Esophagus muscularis mucosa (tissue), 4 donors: ENCODE results near the gene TFF1. TPM values are rescaled to one million over a fixed set of nuclear protein-coding genes. Genes with fewer than 3 reads are reported as not detected.

Source experiments
- DNase-seq: peaks from one replicate; pipeline ENCODE4 v3.0.0-alpha.2; 2017; ENCODE audit errors: extremely low spot score
- H3K27ac ChIP-seq, 4 donors: fragments of 200-600 bp; sonication (generic); replicated peaks in 1 of 4; 1 replicate in 3 of 4; 2 replicates in 1 of 4; pipeline ENCODE4 v1.5.1; 2016 to 2019; ENCODE audit warnings: mild to moderate bottlenecking in 1 of 4
- H3K27me3 ChIP-seq, 4 donors: fragments of 200-600 bp; sonication (generic); one replicate each; pipeline versions ENCODE4 v1.5.1 to v1.6.0; 2016 to 2019
- H3K36me3 ChIP-seq, 4 donors: fragments of 200-600 bp; sonication (generic); one replicate each; pipeline ENCODE4 v1.5.1; 2016 to 2019
- H3K4me1 ChIP-seq, 4 donors: fragments of 200-600 bp; sonication (generic); one replicate each; pipeline ENCODE4 v1.5.1; 2016 to 2019
- H3K4me3 ChIP-seq, 4 donors: fragments of 200-600 bp; sonication (generic); 1 replicate in 2 of 4; 2 replicates in 2 of 4; pipeline ENCODE4 v1.5.1; 2016 to 2019; ENCODE audit warnings: mild to moderate bottlenecking in 4 of 4, moderate library complexity in 1 of 4
- H3K9me3 ChIP-seq, 4 donors: fragments of 200-600 bp; sonication (generic); 1 replicate in 3 of 4; 2 replicates in 1 of 4; pipeline ENCODE4 v1.5.1; 2016 to 2019
- EP300 ChIP-seq: sonication (generic); formaldehyde crosslinking; IDR thresholded peaks from one replicate; pipeline ENCODE4 v1.6.1; 2017; ENCODE audit warnings: antibody characterized with exemption
- POLR2A ChIP-seq: fragments of 450-650 bp; IDR thresholded peaks from one replicate; pipeline ENCODE4 v1.6.1; 2017; ENCODE audit warnings: antibody characterized with exemption, moderate library complexity, mild to moderate bottlenecking, low read depth
- POLR2AphosphoS5 ChIP-seq, 2 donors: sonication (generic); formaldehyde crosslinking; IDR thresholded peaks; one replicate each; pipeline ENCODE4 v1.6.1; 2017; ENCODE audit warnings: antibody characterized with exemption in 2 of 2
- WGBS: methylation state at CpG from one replicate; pipeline ENCODE4 v1.1.5; 2018; 5-methylcytosine and 5-hydroxymethylcytosine counted together
- intact Hi-C: fragments of 100-400 bp; cut with DNase I; formaldehyde crosslinking; loops from one replicate; pipeline ENCODE4 v1.15.1; 2023
- total RNA-seq, 4 donors: library from RNA; depleted of rRNA; stranded (reverse); fragments of >200 nt; gene quantifications; one replicate each; pipeline versions ENCODE4 v1.1.0 to v1.2.1, GENCODE V29; 2016
- TF ChIP-seq, protein P1 (sequence below), 3 experiments: fragments of 200-600 bp in 2 of 3; fragments of 450-650 bp in 1 of 3; sonication (generic) in 2 of 3; IDR thresholded peaks; one replicate each; pipeline ENCODE4 v1.5.1; 2017 to 2019; ENCODE audit warnings: antibody characterized with exemption in 3 of 3, mild to moderate bottlenecking in 2 of 3, moderate library complexity in 1 of 3

TFF1 gene
- total RNA-seq, 4 donors from 2014 or later, result not detected

DNA sequence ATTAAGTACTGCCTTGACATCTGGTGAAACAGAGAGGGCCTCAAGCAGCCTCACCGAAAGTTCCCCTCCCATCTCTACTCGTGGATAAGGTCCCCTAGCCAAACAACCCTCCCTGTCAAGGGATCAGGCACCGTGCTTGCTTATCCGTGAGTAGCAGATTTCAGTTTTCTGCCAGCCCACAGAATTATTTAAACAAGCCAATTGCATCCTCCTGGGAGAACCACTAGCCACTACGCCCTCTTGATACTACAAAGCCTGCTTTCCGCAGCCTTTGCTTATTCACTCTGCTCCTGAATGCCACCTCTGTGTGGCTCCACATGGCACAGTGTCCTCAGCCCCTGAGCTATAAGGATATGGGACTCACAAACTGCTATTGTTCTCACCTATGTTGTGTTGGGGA is 9.7 kb downstream of the TFF1 start:
- WGBS, result 66% methylated on average over 6 of the region's 6 CpGs
- intact Hi-C loops, result no loop called here
- DNase-seq, result no peak
- Histone ChIP-seq H3K36me3 (no peaks in the 10 kb centered on the region), H3K4me1 (no peaks in the 10 kb centered on the region), H3K27ac (no peak overlapping the region), H3K9me3 (peaks cover 0 to 40% (median 24%) of the 10 kb centered on the region in 4 donors), H3K27me3 (peaks cover 0 to 44% (median 2%) of the 10 kb centered on the region in 4 donors), H3K4me3 (no peak overlapping the region)
- TF ChIP-seq, protein P1, sequence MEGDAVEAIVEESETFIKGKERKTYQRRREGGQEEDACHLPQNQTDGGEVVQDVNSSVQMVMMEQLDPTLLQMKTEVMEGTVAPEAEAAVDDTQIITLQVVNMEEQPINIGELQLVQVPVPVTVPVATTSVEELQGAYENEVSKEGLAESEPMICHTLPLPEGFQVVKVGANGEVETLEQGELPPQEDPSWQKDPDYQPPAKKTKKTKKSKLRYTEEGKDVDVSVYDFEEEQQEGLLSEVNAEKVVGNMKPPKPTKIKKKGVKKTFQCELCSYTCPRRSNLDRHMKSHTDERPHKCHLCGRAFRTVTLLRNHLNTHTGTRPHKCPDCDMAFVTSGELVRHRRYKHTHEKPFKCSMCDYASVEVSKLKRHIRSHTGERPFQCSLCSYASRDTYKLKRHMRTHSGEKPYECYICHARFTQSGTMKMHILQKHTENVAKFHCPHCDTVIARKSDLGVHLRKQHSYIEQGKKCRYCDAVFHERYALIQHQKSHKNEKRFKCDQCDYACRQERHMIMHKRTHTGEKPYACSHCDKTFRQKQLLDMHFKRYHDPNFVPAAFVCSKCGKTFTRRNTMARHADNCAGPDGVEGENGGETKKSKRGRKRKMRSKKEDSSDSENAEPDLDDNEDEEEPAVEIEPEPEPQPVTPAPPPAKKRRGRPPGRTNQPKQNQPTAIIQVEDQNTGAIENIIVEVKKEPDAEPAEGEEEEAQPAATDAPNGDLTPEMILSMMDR (IDR thresholded peaks at IDR 0.05), result no peak
- TF ChIP-seq POLR2A, result no peak
- no peak for TF ChIP-seq EP300
- TF ChIP-seq POLR2AphosphoS5 (IDR thresholded peaks at IDR 0.05), result no peak

DNA sequence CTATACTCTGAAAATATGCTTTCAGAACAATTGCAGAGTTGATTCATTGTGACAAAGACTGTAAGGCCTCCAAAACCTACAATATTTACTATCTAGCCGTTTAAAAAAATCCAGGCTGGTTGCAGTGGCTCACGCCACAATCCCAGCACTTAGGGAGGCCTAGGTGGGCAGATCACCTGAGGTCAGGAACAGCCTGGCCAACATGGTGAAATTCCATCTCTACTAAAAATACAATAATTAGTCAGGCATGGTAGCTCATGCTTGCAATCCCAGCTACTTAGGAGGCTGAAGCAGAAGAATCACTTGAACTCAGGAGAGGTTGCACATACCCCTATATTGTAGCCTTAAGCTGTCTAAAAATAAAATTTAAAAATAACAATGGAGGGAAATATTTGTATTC is 10.3 kb downstream of the TFF1 start:
- no peaks in the 10 kb centered on the region for H3K4me1 ChIP-seq
- no peak for DNase-seq
- peaks cover 0 to 40% (median 24%) of the 10 kb centered on the region in 4 donors for H3K9me3 ChIP-seq
- TF ChIP-seq POLR2AphosphoS5 (IDR thresholded peaks at IDR 0.05) (no peak), POLR2A (no peak), EP300 (no peak)
- TF ChIP-seq, protein P1 (IDR thresholded peaks at IDR 0.05), result no peak
- no peak overlapping the region for H3K27ac ChIP-seq
- WGBS, result 92% methylated on average over 2 of the region's 2 CpGs
- no peaks in the 10 kb centered on the region for H3K36me3 ChIP-seq
- intact Hi-C loops, result no loop called here
- H3K27me3 ChIP-seq, result peaks cover 0 to 38% (median 2%) of the 10 kb centered on the region in 4 donors
- H3K4me3 ChIP-seq, result no peak overlapping the region

DNA sequence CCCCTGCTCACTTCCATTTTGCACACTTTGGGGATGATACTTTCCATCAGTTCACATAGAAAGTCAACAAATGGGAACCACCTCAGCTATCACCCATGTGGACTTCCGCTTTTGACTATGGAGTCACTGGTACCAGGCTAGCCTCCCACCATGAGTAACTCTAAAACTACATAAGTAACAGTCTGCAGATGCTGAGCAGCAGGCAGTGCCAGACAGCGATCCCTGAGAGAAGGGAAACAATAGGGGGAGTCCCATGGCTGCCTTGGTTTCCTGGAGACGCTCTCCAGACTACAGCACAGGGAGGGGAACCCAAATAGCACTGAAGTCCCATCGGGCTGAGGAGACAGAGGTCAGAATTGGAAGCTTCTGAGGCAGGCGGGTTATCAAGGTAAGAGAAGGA is 12.7 kb downstream of the TFF1 start:
- TF ChIP-seq EP300 (no peak), POLR2AphosphoS5 (IDR thresholded peaks at IDR 0.05) (no peak), POLR2A (no peak)
- TF ChIP-seq, protein P1 (IDR thresholded peaks at IDR 0.05), result no peak
- H3K27ac ChIP-seq, result no peak overlapping the region
- H3K36me3 ChIP-seq, result no peaks in the 10 kb centered on the region
- H3K4me3 ChIP-seq, result no peak overlapping the region
- peaks cover 0 to 32% (median 17%) of the 10 kb centered on the region in 4 donors for H3K9me3 ChIP-seq
- intact Hi-C loops, result no loop called here
- peaks cover 0 to 27% (median 0%) of the 10 kb centered on the region in 4 donors for H3K27me3 ChIP-seq
- 79% methylated on average over 5 of the region's 5 CpGs for WGBS
- no peaks in the 10 kb centered on the region for H3K4me1 ChIP-seq
- DNase-seq, result no peak

DNA sequence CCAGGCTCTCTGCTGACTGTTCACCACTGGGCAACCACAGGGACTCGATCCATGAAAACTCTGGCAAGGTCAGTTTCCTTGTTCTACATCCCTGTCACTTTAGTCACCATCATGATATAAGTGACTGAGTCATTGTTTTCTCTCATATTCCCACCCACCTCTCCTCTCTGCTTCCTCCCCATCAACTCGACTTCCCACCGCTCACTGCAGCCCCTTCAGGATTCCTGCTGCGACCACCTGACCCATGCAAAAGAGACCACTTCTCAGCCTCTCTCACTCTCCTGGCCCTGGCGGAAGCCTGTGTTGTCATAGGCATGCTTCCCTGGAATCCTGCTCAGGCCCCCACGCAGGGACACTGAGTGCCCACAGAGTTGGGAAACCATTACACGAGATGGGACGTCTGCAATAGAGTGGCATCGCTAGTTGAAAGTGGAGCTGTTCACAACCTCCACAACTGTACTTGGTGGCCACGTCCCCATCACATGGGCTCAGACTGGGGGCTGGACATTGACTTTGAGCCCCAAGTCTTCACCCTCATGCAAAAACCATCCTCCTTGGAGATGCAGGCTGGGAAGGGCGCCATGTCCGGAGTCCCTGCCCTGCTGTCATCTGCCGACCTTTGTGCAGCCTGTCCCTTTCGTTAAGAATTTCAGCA is 13.8 kb downstream of the TFF1 start:
- Histone ChIP-seq H3K4me1 (no peaks in the 10 kb centered on the region), H3K27me3 (peaks cover 0 to 29% (median 0%) of the 10 kb centered on the region in 4 donors), H3K4me3 (no peak overlapping the region), H3K36me3 (no peaks in the 10 kb centered on the region), H3K27ac (no peak overlapping the region), H3K9me3 (peaks cover 0 to 32% (median 17%) of the 10 kb centered on the region in 4 donors)
- TF ChIP-seq, protein P1 (IDR thresholded peaks at IDR 0.05), result no peak
- TF ChIP-seq POLR2AphosphoS5 (IDR thresholded peaks at IDR 0.05) (no peak), POLR2A (no peak), EP300 (no peak)
- intact Hi-C loops, result no loop called here
- 81% methylated on average over 14 of the region's 14 CpGs for WGBS
- no peak for DNase-seq
